ENCODE results near the gene SMIM9.

The SMIM9 gene

DNA sequence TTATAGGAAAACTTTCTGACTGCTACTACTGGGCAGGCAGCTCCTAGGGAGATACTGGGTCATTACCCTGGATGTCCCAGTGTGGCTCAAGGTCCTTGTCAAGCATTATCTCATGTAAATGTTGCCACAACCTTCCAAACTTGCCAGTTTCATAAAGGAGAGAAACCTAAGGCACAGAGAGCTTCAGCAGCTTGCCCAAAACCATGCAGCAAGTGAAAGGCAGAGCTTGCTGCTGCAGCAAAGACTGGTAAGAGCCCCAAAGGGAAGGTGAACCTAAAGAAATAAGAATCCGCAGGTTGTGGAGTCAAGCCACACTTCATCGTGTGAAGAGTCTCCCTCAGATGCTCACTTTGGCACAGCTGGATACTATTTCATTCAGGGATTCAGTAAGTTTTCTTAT is 31.5 kb downstream of the SMIM9 start:
- Histone ChIP-seq H3K4me1 (peaks cover 0 to 3% (median 0%) of the 10 kb centered on the region in 4 donors), H3K27ac (no peak overlapping the region), H3K4me3 (no peak overlapping the region), H3K27me3 (no peaks in the 10 kb centered on the region), H3K36me3 (no peaks in the 10 kb centered on the region), H3K9me3 (no peaks in the 10 kb centered on the region)
- TF ChIP-seq, protein P1, sequence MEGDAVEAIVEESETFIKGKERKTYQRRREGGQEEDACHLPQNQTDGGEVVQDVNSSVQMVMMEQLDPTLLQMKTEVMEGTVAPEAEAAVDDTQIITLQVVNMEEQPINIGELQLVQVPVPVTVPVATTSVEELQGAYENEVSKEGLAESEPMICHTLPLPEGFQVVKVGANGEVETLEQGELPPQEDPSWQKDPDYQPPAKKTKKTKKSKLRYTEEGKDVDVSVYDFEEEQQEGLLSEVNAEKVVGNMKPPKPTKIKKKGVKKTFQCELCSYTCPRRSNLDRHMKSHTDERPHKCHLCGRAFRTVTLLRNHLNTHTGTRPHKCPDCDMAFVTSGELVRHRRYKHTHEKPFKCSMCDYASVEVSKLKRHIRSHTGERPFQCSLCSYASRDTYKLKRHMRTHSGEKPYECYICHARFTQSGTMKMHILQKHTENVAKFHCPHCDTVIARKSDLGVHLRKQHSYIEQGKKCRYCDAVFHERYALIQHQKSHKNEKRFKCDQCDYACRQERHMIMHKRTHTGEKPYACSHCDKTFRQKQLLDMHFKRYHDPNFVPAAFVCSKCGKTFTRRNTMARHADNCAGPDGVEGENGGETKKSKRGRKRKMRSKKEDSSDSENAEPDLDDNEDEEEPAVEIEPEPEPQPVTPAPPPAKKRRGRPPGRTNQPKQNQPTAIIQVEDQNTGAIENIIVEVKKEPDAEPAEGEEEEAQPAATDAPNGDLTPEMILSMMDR (IDR thresholded peaks at IDR 0.05), result no peak
- intact Hi-C loops (cut with DNase I; ENCODE audit: low total_unique reads), result no loop called here
- no peak for DNase-seq

DNA sequence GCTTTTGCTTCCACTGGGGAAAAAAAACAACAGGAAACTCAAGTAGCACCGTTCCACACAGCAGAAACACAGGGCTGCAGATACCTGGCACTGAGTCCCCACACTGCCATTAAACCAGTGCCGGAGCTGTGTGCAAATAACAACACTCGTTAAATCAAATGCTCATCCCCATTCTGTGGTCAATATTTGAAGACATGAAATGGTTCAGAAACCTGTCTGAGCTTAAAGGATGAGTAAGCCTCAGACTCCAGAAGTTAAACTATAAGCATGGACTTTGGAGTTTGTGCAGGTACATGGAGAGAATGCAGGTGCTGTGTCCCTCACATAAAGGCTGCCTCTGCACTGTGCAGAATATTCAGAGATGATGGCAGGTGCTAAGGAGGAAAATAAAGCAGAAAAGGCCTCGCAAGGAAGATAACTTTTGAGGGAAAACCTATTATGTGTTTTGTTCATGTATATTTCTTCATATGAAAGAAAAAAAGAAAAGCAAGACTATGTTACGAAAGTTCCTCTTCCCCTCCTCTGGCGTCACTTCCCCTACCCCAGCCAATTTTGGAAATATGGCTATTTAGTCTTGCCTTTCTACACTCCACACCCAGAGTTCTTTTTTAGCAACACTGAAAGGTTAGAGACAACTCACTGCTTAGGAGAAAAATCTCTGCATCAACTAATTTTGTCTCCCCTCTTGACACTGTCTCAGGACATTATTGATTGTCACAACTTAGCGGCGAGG is 33.8 kb downstream of the SMIM9 start:
- Histone ChIP-seq H3K4me1 (peaks cover 0 to 3% (median 0%) of the 10 kb centered on the region in 4 donors), H3K36me3 (no peaks in the 10 kb centered on the region), H3K27ac (no peak overlapping the region), H3K27me3 (no peaks in the 10 kb centered on the region), H3K9me3 (no peaks in the 10 kb centered on the region), H3K4me3 (no peak overlapping the region)
- no peak for DNase-seq
- intact Hi-C loops (cut with DNase I; ENCODE audit: low total_unique reads), result no loop called here
- TF ChIP-seq, protein P1 (IDR thresholded peaks at IDR 0.05), result no peak

DNA sequence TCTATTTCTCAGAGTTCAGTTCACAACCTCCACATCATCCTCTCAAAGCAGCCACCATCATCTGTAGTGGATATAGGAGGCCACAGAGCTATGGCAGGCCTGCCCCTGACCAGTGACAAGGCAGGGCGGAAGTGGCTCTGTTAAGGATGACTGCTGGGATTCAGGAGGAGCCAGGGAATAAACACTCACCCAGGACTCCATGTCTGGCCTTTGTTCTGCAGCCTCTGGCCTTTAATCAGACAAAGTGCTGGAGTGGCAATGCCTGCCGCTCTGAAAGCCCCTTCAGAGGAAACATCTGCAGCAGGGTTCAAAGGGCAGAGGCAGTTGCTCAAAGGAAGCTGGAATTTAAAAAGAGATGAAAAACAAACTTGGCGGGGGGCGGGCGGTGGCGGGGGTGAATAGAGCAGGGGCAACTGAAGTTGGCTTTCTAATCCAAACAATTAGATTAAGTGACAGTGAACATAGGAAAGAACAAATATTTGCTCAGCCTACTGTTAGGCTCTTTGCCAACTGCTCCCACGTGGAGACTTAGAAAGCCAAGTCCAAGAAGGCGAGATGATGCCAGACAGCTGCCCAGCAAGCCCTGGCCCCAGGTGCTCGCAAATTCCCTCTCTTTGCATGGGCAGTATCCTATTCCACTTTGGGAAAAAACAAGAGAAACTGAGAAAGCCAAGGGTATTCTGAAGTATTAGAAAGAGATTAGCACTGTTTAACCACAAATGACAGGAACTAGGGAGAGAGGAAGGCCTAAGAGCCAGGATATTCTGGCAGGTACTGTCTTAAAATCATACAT is 34.7 kb downstream of the SMIM9 start:
- H3K27ac ChIP-seq, result no peak overlapping the region
- TF ChIP-seq, protein P1 (IDR thresholded peaks at IDR 0.05), result no peak
- H3K36me3 ChIP-seq, result no peaks in the 10 kb centered on the region
- no peaks in the 10 kb centered on the region for H3K27me3 ChIP-seq
- peaks cover 0 to 3% (median 0%) of the 10 kb centered on the region in 4 donors for H3K4me1 ChIP-seq
- H3K4me3 ChIP-seq, result no peak overlapping the region
- DNase-seq, result no peak
- H3K9me3 ChIP-seq, result no peaks in the 10 kb centered on the region
- intact Hi-C loops (cut with DNase I; ENCODE audit: low total_unique reads), result no loop called here

DNA sequence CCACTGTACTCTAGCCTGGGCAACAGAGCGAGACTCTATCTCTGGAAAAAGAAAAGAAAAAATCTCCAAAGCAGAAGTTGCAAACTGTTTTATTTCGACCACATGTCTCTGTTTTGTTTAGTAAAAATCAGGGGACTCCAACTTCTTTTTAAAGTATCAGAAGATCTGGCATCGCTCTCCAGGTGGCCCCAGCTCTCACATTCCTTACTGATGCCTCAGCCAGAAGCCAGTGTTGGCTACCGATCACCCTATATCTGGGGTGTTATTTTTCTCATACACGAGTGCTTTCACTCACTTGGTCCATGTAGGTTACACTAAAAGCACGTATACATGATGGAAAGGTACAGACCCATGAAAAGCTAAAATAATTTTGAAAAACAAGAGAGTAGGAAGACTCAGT is 37.5 kb downstream of the SMIM9 start:
- H3K27me3 ChIP-seq, result no peaks in the 10 kb centered on the region
- no peak overlapping the region for H3K4me3 ChIP-seq
- intact Hi-C loops (cut with DNase I; ENCODE audit: low total_unique reads), result no loop called here
- H3K27ac ChIP-seq, result no peak overlapping the region
- no peaks in the 10 kb centered on the region for H3K36me3 ChIP-seq
- no peaks in the 10 kb centered on the region for H3K9me3 ChIP-seq
- H3K4me1 ChIP-seq, result no peaks in the 10 kb centered on the region
- TF ChIP-seq, protein P1 (IDR thresholded peaks at IDR 0.05), result no peak
- no peak for DNase-seq

DNA sequence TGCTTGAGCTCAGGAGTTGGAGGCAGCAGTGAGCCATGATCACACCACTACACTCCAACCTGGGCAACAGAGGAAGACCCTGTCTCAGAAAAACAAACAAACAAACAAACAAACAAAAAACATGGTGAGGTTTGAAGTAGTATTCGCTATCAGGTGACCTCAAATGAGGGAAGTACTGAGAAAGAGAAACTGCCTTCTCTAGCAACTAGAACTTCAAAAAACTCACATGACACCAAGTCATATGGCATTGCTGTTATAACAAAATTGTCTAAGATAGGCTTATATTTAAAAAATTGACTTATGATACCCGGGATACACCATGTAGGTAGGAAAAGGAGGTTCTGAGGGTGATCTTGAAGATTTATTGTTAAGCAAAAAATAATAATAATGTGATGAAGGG is 39.4 kb downstream of the SMIM9 start:
- Histone ChIP-seq H3K4me1 (no peaks in the 10 kb centered on the region), H3K36me3 (no peaks in the 10 kb centered on the region), H3K27me3 (no peaks in the 10 kb centered on the region), H3K4me3 (no peak overlapping the region), H3K9me3 (no peaks in the 10 kb centered on the region), H3K27ac (no peak overlapping the region)
- DNase-seq, result no peak
- TF ChIP-seq, protein P1 (IDR thresholded peaks at IDR 0.05), result no peak
- intact Hi-C loops (cut with DNase I; ENCODE audit: low total_unique reads), result no loop called here
